GM12873 (cell line): ENCODE data around the gene FBXO2.

Experiments used
- TF ChIP-seq, protein P1 (sequence below): IDR thresholded peaks from 2 replicates; pipeline ENCODE4 v1.5.1; 2012; ENCODE audit warnings: low read depth, mild to moderate bottlenecking, moderate library complexity, low read length, control low read depth; ENCODE audit not compliant: insufficient read depth; ENCODE audit errors: missing control alignments

FBXO2 gene

DNA sequence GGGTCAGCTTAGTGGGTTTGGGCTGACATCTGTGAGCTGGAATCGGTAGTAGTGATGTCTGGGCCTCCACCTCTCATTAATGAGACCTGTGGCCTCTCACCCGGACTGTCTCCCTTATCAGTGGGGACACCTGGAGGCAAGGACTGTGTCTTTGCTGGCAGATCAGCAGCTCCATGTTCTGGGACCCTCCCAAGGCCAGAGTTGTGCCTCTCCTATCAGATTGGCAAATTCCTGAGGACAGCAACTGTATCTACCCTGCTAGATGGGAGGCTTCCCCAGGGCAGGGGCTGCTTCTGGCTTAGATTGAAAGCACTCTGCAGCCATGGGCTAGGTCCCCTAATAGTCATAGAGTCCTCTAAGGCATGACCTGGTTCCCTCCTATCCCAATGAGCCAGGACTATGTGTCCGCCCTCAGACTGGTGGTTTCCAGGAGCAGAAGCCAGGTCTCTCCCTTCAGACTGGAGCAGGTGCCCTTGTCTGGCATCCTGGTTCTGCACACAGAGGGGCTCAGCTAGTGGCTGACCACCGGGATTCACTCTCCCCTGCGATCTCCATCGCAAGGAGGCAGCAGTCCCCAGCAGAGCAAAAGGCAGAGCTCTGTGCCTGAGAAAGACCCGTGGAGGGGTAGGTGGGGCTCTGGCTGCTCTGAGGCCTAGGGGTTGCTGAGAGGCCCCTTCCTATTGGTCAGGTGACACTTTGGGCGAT is 43.1 kb upstream of the FBXO2 start:
- TF ChIP-seq, protein P1, sequence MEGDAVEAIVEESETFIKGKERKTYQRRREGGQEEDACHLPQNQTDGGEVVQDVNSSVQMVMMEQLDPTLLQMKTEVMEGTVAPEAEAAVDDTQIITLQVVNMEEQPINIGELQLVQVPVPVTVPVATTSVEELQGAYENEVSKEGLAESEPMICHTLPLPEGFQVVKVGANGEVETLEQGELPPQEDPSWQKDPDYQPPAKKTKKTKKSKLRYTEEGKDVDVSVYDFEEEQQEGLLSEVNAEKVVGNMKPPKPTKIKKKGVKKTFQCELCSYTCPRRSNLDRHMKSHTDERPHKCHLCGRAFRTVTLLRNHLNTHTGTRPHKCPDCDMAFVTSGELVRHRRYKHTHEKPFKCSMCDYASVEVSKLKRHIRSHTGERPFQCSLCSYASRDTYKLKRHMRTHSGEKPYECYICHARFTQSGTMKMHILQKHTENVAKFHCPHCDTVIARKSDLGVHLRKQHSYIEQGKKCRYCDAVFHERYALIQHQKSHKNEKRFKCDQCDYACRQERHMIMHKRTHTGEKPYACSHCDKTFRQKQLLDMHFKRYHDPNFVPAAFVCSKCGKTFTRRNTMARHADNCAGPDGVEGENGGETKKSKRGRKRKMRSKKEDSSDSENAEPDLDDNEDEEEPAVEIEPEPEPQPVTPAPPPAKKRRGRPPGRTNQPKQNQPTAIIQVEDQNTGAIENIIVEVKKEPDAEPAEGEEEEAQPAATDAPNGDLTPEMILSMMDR, result no peak

GRCh38 chr1:11695861-11696260 is 41.6 kb upstream of the FBXO2 start:
- TF ChIP-seq, protein P1, result no peak

DNA sequence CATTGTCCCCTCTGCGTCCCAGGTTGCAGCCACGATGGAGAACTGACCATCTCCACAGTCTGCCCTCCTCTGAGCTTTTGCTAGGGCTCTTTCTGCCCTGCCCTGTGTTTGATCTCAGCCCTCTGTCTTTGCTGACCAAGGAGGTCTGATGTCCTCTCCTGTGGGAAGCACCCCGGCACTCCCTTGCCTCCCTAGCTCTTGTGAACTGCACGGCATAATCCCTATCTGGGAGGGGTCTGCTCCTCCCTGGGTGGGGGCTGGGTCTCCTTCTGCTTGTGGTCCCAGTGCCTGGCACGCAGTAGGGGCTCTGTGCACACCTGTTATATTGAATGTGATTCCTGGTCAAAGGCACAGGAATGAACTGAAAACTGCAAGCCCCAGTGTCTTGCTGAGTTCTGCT is 39.7 kb upstream of the FBXO2 start:
- TF ChIP-seq, protein P1, result no peak

- TF ChIP-seq, protein P1, result no peak
Observed at GRCh38 chr1:11693024-11693590, 38.9 kb upstream of the FBXO2 start.

GRCh38 chr1:11691928-11692711 is 37.9 kb upstream of the FBXO2 start:
- TF ChIP-seq, protein P1, result no peak

GRCh38 chr1:11691302-11691914 is 37.2 kb upstream of the FBXO2 start, which contains the start of gene DRAXIN:
Gene DRAXIN (plus strand): TSS chr1:11691710. CDS start chr1:11706259, 14,549 bp downstream.
- TF ChIP-seq, protein P1, result no peak
